TTC549 (cell line): ENCODE measurements around the gene LRCH1.

Experiments
- FAIRE-seq: peaks from 2 replicates; lab custom pipeline; 2012; peaks lifted over from hg19 to GRCh38; lab: Jason Lieb, UNC

The LRCH1 gene

GRCh38 chr13:46535002-46535401 lies 18.0 kb upstream of the LRCH1 start:
- no peak for FAIRE-seq

- FAIRE-seq, result no peak
Measured at GRCh38 chr13:46535825-46536224, 17.1 kb upstream of the LRCH1 start.

- no peak for FAIRE-seq
Measured at GRCh38 chr13:46536341-46536740, 16.6 kb upstream of the LRCH1 start.

- no peak for FAIRE-seq
Measured at GRCh38 chr13:46539231-46539630, 13.7 kb upstream of the LRCH1 start.

GRCh38 chr13:46541210-46541609 lies 11.8 kb upstream of the LRCH1 start:
- no peak for FAIRE-seq

GRCh38 chr13:46542833-46543232 lies 10.1 kb upstream of the LRCH1 start:
- FAIRE-seq, result no peak

- no peak for FAIRE-seq
Measured at GRCh38 chr13:46543287-46543686, 9.7 kb upstream of the LRCH1 start.

- no peak for FAIRE-seq
Measured at GRCh38 chr13:46544208-46544607, 8.8 kb upstream of the LRCH1 start.

- no peak for FAIRE-seq
Measured at GRCh38 chr13:46544811-46545210, 8.2 kb upstream of the LRCH1 start.

GRCh38 chr13:46546084-46546768 lies 6.7 kb upstream of the LRCH1 start:
- FAIRE-seq, result no peak

GRCh38 chr13:46550822-46551221 lies 2.1 kb upstream of the LRCH1 start:
- FAIRE-seq, result no peak

GRCh38 chr13:46551410-46552302 lies 1.3 kb upstream of the LRCH1 start:
- no peak for FAIRE-seq

- no peak for FAIRE-seq
Measured at GRCh38 chr13:46552303-46552682, 677 bp upstream of the LRCH1 start.

GRCh38 chr13:46553521-46553885 lies 533 bp downstream of the LRCH1 start:
- no peak for FAIRE-seq

- no peak for FAIRE-seq
Measured at GRCh38 chr13:46553886-46554858, 1.2 kb downstream of the LRCH1 start.

GRCh38 chr13:46554951-46555350 lies 2.0 kb downstream of the LRCH1 start:
- FAIRE-seq, result no peak

- no peak for FAIRE-seq
Measured at GRCh38 chr13:46555722-46556417, 2.9 kb downstream of the LRCH1 start.

GRCh38 chr13:46556418-46556779 lies 3.4 kb downstream of the LRCH1 start:
- no peak for FAIRE-seq

- FAIRE-seq, result no peak
Measured at GRCh38 chr13:46559272-46559805, 6.4 kb downstream of the LRCH1 start.

- FAIRE-seq, result no peak
Measured at GRCh38 chr13:46560778-46561177, 7.8 kb downstream of the LRCH1 start.

- FAIRE-seq, result no peak
Measured at GRCh38 chr13:46561286-46561685, 8.3 kb downstream of the LRCH1 start.

GRCh38 chr13:46561691-46562090 lies 8.7 kb downstream of the LRCH1 start:
- FAIRE-seq, result no peak
